ENCODE measurements around the gene NPIPB9.
"Not testable (repeated sequence)": the region's sequence is repeated elsewhere in the genome, so short reads cannot be mapped to it uniquely, and the experiment has no call there.

NPIPB9 gene

GRCh38 chr16:28820016-28820415, 68.4 kb downstream of the NPIPB9 start:
- H3K27ac ChIP-seq, result no peak overlapping the region

DNA sequence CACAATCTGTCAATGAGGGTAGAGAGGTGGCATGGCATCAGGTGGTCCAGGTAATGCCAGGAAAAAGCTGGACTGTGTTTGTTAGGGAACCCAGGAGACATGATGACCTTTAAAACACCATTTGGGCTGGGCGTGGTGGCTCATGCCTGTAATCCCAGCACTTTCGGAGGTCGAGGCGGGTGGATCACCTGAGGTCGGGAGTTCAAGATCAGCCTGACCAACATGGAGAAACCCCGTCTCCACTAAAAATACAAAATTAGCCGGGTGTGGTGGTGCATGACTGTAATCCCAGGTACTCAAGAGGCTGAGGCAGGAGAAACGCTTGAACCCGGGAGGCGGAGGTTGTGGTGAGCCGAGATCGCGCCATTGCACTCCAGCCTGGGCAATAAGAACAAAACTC, 69.0 kb downstream of the NPIPB9 start:
- H3K27ac ChIP-seq, result not testable (repeated sequence)

More at GRCh38 chr16:28820016-28820415, 68.4 kb downstream of the NPIPB9 start:
- TF ChIP-seq CTCF (IDR thresholded peaks at IDR 0.05), result no peak
- TF ChIP-seq ZFX (IDR thresholded peaks at IDR 0.05; ENCODE audit: borderline replicate concordance), result no peak

GRCh38 chr16:28821874-28822519, 70.4 kb downstream of the NPIPB9 start:
- H3K27ac ChIP-seq, result peak overlapping the region; percentile 96
- TF ChIP-seq ZFX (IDR thresholded peaks at IDR 0.05; ENCODE audit: borderline replicate concordance) (no peak), CTCF (IDR thresholded peaks at IDR 0.05) (no peak)

All from 22Rv1 (cell line).